ENCODE data around the gene IFT122.
"Not testable (repeated sequence)": the region's sequence is repeated elsewhere in the genome, so short reads cannot be mapped to it uniquely, and the experiment has no call there.

The IFT122 gene

DNA sequence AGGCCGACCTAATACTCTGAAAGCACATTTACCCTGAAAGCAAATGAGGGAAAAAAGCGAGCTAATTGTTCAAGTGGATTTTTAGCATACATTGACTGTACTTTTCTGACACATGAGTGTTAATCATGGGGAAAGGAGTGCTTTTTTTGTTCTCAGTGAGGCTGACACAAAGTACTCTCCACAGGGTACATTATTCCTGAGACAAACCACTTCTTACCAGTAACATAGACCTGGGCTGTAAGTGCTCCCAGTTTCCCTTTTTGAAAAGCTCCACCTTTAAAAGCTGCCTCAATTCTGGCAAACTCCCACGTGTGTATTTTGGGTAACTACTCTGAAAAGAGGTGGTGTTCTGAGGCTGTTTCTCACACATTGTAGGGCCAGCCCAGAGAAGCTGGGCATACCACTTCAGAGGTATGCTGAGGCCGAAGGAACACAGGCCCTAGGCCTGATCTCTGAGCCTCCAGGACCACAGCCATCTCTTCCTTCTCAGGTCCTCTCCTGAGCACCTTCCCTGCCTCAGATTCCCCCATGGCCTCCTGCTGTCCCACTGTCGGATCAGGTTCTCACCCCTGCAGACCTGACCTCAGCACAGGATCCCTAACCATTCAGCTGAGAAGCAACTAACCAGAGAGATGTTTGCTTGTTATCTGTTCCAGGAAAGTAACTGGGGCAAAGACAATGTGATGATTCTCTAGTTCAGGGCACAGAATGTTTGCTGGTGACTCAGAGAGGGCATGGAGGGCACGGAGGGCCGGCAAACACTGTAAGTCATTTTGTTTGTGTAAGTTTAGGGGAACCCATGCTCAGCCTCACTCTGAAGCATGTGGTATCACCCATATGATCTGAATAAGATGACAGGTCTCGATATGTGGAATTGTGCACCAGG, 58.8 kb downstream of the IFT122 start:
- DNase-seq (ENCODE audit: low read depth), result not testable (repeated sequence)

DNA sequence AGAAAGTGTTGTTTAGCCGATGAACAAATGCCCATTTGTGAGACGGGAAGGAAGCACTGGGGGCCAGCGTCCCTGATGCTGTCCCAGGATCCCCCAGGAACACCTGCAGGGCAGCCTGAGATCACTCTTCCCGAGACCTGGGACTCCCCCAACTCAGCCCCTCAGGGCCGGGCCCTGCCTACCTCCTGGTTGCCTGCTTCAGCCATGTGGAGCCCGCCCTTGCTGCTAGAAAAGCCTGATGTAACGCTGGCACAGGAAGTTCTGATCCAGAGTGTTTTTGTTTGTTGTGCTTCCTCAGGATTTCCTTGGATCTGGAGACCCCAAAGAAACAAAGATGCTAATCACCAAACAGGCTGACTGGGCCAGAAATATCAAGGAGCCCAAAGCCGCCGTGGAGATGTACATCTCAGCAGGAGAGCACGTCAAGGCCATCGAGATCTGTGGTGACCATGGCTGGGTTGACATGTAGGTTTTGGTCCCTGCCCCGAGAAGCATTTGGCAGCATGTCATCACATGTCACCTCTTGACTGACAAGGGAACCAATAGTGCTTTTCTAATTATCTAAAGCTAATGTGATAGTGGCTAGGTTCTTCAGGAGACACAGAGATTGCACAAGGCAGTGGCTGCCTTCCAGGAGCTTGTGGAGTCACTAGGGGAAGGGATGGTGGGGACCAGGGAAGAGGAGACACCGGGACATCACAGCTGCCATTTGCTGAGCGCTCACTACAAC, 59.7 kb downstream of the IFT122 start:
- DNase-seq (ENCODE audit: low read depth), result not testable (repeated sequence)

DNA sequence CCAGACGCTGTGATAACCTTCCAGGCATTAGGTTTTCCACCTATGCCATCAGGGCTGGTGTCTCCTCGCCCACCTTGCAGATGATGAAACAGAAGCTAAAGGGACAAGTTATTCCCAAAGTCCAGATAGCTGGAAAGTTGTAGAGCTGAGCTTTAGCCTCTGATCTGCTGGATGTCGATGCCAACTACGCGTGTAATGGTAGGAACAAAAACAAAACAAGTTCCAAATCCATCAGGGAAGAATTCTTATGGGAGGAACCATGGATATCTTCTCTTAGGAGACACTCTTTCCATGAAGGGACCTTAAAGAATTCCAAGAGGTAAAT, 60.3 kb downstream of the IFT122 start:
- no peak for DNase-seq (ENCODE audit: low read depth)

DNA sequence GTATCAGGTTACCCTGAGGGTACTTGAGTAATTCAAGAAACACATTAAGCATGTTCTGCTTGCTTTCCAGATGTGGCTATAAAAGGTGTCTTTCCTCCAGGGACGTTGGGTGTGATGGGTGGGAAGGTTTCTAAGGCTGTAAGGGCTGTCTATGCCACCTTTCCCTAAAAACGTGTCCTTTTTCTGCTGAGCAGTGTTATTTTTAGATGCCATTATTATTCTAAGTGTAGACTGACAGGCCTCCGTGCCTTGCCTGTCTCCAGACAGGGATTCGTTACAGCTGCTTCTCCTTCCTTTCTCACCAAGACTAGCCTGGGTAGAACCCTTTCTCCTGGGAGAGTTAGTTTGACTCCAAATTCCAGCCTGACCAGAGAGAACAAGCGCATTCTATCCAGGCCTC, 61.6 kb downstream of the IFT122 start:
- no peak for DNase-seq (ENCODE audit: low read depth)

DNA sequence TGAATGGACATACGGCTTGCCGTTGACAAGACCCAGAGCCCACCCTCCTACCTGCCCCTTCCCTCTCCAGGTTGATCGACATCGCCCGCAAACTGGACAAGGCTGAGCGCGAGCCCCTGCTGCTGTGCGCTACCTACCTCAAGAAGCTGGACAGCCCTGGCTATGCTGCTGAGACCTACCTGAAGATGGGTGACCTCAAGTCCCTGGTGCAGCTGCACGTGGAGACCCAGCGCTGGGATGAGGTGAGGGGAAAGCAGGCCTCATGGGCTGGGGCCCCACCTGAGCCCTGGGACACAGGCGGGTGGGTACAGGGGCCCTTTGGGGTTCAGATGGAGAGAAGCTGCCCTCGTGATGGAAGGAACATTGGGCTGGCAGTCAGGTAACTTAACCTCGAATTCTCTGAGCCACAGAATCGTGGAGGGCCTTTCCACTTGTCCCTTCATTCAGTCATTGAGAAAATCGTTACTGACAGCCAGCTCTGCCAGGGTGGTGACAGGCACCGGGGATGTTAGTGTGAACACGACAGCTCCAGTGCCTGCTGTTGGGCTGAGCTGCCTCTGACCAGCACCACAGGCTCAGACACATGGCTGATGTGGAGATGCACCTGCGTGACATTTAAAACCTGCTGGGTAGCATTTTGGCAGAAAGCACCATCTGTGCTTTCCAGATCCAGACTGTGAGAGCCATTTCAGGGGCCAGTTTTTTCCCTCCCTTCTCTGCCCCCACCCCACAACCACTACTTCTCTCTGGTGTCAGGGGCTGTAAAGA, 62.8 kb downstream of the IFT122 start:
- no peak for DNase-seq (ENCODE audit: low read depth)

DNA sequence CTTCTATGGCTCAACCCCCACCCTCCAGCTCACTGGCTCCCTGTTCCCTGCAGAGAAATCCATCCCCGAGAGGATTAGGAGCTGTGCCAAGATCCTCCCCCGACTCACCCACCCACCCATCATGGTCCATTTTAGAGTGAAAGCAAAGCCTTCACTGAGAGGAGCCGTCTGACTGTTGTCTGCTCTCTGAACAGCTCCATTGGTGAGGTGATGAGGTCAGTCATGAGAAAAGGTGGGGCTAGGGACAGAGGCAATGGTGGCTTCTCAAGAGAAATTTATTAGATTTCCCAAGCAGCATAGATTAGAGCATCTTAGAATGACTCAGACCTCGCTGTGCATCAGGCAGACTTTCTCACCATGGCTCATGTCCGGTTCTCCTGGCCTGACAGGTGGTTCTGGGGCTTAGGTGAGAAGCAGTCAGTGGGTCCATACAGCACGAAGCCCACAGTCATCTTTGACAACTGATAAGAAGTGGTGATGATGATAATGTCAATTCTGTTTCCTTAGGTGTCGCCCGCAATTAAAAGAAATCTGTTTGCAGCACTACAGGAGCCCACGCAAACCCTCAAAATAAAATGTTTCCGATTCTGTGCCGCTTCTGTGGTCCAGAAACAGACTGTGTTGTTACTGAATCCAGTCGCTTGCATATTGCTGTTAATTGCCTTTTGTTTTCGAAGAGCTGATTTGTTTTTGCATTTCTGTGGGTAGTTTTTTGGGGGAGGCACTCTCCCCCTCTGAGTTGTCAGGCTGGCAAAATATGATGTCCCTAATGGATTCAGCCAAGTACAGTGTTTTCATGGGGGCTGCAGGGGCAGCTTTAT, 63.7 kb downstream of the IFT122 start:
- DNase-seq (ENCODE audit: low read depth), result no peak

DNA sequence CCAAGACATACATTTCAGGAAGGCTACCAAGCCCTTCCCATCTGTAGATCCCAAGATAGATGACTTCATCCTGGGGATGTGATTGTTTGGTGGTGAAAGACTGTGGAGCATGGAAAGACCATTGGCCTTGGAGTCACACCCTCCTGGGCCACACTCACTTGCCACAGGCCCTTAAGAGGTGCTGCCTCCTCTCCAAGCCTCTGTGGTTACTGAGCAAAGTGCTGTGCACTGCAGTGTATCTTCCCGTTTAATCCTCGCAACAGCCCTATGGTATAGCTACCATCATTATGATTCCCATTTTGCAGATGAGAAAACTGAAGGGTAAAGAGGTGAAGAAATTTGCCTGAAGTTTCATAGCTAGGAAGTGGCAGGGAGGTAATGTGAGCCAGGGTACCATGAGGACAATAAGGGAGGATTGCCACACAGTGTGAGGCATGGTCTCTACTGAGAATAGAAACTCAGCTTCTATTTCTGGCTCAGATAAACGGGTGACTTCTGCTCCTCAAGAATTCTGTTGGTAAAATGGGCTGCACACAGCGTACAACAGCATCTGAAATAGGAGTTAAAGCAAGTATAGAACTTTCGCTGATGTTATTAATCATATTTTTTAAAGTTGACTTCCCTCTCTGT, 64.6 kb downstream of the IFT122 start:
- DNase-seq (ENCODE audit: low read depth), result no peak

DNA sequence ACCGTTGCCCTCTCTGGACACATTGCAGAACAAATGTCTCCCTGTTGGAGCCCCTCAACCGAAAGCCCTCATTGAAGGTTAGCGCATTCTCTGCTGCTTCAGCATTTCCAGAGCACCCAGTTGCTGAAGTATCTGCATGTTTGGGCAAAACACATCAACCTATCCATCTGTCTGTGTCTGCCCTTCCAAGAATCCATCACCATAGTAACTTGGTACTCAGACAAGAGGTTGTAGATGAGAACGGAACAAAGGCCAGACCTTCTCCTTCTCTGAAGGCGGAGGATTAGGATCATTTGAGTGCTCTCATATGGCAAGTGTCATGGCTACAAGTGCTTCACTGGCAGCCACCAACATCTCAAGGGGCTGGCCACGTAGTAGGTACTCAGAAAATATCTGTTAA, 65.3 kb downstream of the IFT122 start:
- no peak for DNase-seq (ENCODE audit: low read depth)

DNA sequence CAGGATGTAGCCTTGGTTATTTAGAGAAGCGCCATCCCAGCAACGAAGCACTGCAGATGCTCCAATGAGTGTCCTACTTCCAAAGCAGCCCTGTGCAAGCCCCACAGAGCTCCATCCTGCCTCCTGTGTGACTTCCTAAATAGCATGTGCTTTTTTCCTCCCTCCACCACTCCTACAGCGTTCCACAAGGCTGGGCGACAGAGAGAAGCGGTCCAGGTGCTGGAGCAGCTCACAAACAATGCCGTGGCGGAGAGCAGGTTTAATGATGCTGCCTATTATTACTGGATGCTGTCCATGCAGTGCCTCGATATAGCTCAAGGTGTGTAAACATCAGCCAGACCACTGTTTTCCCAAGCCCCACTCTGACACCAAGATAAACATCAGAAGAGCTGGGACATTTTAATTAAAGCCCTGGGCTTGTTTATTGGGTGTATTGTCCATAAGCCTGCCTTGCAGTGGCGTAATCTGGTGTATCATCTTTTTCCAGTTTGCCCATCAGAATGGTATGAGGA, 66.3 kb downstream of the IFT122 start:
- DNase-seq (ENCODE audit: low read depth), result no peak

DNA sequence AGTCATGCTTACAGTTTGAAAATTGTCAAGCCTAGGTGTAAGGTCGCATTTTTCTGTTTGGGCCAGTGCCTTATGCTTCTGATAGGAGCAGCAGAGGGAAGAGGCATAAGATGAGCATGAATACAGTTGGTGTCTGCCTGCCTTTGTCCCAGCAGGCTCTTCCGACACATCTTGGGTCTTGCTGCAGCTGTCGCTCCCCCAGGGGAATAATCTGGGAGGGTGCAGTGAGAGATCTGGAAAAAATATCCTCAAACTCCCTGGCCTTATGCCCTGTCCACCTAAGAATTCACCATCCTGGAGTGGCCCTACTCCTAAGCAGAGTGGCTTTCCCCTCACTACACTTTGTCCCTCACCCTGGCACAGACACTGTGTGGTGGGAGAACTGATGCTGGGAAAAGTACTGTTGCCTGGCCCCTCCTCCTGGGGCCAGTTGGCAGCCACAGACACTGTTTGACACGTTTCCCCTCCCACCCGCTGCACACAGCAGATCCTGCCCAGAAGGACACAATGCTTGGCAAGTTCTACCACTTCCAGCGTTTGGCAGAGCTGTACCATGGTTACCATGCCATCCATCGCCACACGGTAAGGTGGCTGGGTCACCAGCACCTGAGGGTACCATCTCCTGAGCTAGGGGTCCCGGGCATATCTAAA, 67.3 kb downstream of the IFT122 start:
- DNase-seq (ENCODE audit: low read depth), result no peak

DNA sequence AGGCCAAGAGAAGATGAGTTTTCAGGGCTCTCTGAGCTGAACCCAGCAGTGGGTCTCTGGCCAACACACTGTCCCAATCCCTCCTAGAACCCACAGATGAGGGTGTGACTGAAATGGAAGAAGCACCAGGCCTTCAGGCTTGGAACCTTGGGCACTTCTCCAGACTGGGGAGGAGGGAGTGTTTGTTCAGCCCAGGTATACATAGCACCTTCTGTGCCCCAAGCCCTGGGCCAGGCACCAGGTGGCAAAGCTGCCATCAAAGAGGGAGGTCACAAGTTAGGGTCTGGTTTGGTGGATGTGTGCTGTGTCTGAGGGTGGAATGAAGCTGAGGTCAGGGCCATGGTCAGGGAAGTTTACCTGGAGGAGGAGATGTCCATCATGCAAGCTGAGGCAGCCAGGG, 72.6 kb downstream of the IFT122 start:
- DNase-seq (ENCODE audit: low read depth), result no peak

DNA sequence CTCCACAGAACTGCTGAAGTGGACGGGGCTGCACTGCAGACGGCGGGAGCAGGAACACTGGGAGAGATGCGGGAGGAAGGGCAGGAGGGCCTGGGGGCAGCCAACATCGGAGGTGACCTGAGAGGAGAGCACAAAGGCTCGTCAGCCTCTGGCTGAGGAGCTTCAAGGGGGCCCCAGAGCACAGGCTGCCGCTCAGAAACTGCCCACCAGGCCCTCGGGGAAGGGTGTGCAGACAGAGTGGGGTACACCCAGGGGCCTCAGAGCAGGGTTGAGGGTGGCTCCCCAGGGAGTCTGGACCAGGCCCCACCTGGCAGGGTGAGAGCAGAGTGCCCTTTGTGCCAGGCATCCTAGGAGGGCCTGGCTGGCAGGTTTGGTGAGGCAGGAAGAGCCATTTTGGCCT, 73.7 kb downstream of the IFT122 start:
- no peak for DNase-seq (ENCODE audit: low read depth)

DNA sequence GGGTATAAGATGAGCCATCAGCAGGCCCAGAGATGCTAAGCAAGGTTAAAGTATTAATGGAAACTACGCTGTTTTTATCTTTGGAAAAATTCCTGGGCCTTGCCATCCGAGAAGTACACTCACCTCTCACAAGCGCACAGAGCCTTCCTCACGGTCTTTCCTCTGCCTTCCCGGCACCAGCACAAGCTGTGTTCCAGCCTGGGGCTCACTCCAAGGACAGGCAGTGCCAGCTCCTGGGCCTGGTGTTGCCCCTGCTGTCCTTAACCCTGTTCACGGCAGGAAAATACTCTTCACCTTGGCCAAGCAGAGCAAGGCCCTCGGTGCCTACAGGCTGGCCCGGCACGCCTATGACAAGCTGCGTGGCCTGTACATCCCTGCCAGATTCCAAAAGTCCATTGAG, 74.1 kb downstream of the IFT122 start:
- DNase-seq (ENCODE audit: low read depth), result no peak

DNA sequence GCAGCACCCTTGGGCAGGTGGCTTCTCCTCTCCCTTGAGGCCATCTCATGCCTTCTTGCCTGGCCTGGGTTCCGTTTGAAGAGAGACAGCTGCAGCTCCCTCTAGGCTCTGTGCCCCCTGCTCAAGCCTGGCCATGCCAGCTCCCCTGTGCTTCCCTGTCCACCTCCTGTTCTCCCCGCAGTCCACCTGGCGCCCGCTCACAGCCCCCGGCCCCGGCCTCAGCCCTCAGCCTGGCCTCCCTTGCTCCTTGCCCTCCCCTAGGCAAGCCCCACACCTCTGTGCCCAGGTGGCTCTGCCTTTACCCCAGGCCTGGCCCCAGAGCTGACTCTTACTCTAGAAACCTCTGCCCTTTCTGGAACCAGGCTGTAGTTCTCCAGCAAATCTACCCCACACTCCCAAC, 74.5 kb downstream of the IFT122 start:
- DNase-seq (ENCODE audit: low read depth), result no peak

DNA sequence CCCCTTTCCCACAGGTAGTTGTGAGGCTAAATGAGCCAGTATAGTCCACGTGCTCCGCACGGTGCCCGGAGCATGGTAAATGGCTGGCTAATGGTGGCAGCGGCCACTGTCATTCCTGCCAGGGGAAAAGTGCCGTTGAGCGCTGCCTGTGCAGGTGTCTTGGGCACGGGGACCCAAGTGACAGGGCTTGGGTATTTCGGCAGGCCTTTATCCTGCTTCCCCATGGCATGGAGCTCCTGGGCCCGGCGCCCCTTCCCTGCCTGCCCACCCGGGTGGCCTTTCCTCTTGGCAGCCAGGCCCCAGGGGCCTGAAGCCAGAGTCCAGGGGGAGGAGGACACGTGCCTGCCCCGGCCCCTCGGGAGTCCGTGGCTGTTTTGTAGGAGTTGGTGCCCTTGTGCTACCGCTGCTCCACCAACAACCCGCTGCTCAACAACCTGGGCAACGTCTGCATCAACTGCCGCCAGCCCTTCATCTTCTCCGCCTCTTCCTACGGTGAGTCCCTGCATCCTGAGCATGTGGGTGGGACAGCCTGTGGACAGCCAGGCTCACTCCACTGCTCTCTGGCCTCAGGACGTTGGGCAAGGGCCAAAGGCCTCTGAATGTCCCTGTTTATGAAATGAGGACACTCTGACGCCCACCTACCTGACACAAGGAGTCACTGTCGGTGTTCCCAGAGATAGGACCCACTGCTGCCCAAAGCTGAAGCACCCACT, 75.2 kb downstream of the IFT122 start:
- DNase-seq (ENCODE audit: low read depth), result not testable (repeated sequence)

DNA sequence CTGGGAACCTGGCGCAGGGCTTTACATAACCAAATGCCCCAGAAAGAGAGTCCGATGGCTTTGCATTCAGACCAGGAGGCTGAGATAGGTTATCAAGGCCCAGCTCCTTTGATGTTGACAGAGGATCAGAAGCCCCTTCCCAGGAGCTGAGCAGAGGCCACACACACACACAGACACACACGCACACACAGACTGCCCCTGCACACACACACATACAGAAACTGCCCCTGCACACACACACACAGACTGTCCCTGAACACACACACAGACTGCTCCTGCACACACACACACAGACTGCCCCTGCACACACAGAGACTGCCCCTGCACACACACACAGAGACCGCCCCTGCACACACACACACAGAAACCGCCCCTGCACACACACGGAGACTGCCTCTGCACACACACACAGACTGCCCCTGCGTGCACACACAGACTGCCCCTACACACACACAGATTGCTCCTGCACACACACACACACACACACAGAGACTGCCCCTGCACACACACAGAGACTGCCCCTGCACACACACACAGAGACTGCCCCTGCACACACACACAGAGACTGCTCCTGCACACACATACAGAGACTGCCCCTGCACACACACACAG, 75.9 kb downstream of the IFT122 start:
- not testable (repeated sequence) for DNase-seq (ENCODE audit: low read depth)

DNA sequence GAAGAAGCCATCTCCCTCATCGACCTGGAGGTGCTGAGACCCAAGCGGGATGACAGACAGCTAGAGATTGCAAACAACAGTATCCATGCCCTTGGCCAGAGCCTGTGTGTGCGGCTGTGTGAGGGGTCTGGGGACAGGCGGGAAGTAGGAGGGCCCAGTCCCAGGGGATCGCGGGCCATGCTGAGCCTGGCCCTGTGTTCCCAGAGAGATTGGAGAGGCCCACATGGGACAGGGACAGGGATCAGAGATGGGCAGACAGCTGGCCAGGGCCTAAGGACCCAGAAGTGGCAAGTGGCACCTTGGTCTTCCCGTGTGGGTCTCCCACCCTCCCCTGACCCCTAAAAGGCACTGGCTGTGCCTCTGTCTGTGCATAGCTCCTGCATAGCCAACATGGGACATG, 77.5 kb downstream of the IFT122 start:
- DNase-seq (ENCODE audit: low read depth), result no peak

DNA sequence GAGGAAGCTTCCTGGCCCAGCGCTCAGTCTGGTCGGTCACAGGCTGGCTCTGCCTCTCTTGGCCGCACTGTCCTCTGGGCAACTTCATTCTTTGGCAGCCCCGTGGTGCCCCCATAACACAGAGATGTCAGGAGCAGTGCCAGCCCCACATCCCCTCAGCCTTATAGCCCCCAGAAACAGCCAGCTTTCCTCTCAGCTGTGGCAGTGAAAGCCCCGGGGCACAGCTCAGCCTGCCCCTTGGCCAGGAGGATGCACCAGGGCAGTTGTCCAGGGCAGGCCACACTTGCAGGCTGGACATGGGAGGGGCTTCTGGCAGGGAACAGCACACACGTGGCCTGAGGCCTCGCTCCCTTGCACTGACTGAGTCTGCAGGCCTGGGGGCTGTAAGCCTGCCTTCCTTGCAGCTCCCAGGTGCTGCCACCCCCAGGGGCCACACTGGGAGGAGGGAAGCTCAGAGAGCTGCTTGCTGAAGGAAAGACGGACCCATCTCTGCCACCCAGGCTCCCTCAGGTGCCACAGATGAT, 78.1 kb downstream of the IFT122 start:
- DNase-seq (ENCODE audit: low read depth), result no peak

DNA sequence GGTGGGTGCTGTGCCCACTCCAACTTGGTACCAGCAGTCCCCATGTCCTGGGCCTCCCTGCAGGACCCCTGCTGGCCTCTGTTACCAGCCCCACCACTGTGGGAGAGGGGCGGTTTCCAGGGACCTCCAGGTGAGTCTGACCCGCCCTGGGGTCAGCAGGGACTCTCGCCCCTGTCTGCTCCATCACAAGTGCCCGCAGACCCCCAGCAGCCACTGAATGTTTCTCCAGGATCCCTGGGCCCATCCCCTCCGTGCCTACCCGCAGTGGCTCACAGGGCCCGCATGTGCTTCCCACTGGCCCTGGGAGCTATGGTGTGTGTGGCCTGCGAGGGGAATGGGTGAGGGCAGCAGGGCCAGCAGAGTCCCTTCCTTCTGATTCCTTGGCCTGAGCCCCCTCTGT, 78.6 kb downstream of the IFT122 start:
- no peak for DNase-seq (ENCODE audit: low read depth)
